ENCODE data around the gene SVOPL. TPM values are rescaled to one million over a fixed set of nuclear protein-coding genes. Genes with fewer than 3 reads are reported as not detected.

Gene SVOPL
- total RNA-seq, 1 experiment from 2014 or later: 1.1 TPM

GRCh38 chr7:138699661-138700060 lies 1.5 kb downstream of the SVOPL start:
- Histone ChIP-seq H3K27ac (ENCODE audit: insufficient read length, low read depth, low read length) (no peak overlapping the region), H2BK5ac (ENCODE audit: insufficient read length, low read length) (no peak overlapping the region), H2AFZ (ENCODE audit: low read length) (no peak overlapping the region), H4K91ac (ENCODE audit: insufficient read length, low read depth, low read length) (no peak overlapping the region), H2BK20ac (ENCODE audit: low read depth, low read length, poor library complexity, severe bottlenecking) (no peak overlapping the region), H3K23me2 (ENCODE audit: insufficient read length, low read depth, low read length, poor library complexity, severe bottlenecking) (no peaks in the 10 kb centered on the region), H3K14ac (ENCODE audit: insufficient read depth, low read length) (no peak overlapping the region), H3K18ac (ENCODE audit: insufficient read length, low read depth, low read length) (no peak overlapping the region), H3K9ac (ENCODE audit: extremely low read depth, insufficient read length, low read length) (no peak overlapping the region), H3K4me2 (ENCODE audit: insufficient read depth, insufficient read length, low read length) (no peak overlapping the region), H3K4ac (ENCODE audit: low read depth, low read length) (no peak overlapping the region), H2BK15ac (ENCODE audit: low read depth, low read length) (no peak overlapping the region), H3K56ac (ENCODE audit: insufficient read length, low read depth, low read length) (no peak overlapping the region), H3K79me1 (ENCODE audit: insufficient read depth, low read depth, low read length, poor library complexity, severe bottlenecking) (no peaks in the 10 kb centered on the region), H4K20me1 (ENCODE audit: control insufficient read depth, insufficient read depth, insufficient read length) (no peaks in the 10 kb centered on the region), H3K27me3 (ENCODE audit: insufficient read depth, low read length) (no peaks in the 10 kb centered on the region), H4K5ac (ENCODE audit: insufficient read length, low read depth, low read length) (no peak overlapping the region), H3K4me1 (ENCODE audit: insufficient read depth, low read length) (no peaks in the 10 kb centered on the region), H3K23ac (ENCODE audit: insufficient read length, low read depth, low read length) (no peak overlapping the region), H3K79me2 (ENCODE audit: insufficient read depth, low read length) (no peaks in the 10 kb centered on the region), H2BK120ac (ENCODE audit: low read depth, low read length, poor library complexity, severe bottlenecking) (no peak overlapping the region), H2AK5ac (ENCODE audit: insufficient read length, low read length) (no peak overlapping the region), H3K9me3 (ENCODE audit: control insufficient read depth, low read depth, low read length) (no peaks in the 10 kb centered on the region), H2BK12ac (ENCODE audit: insufficient read length, low read depth, low read length) (no peak overlapping the region), H3T11ph (ENCODE audit: low read length) (no peak overlapping the region), H4K8ac (replicated peaks; ENCODE audit: insufficient read length, low read depth, low read length) (no peak overlapping the region)
- no peak for TF ChIP-seq CTCF (conservative IDR thresholded peaks at IDR 0.05)
- Mint-ChIP-seq H3K4me3 (no peak overlapping the region), H3K9me3 (no peaks in the 10 kb centered on the region; a peak in 2 of 5 replicates), H3K27me3 (ENCODE audit: low read depth) (no peaks in the 10 kb centered on the region; the same call in 1 of the 2 replicates), H3K27ac (no peak overlapping the region), H3K4me1 (peaks cover 2 to 4% of the 10 kb centered on the region in 2 experiments), H3K36me3 (ENCODE audit: insufficient read depth in 1 of 3, low read depth in 3 of 3) (no peaks in the 10 kb centered on the region)
- DNase-seq: no peak
- no CpG with 5 or more reads among the region's 9 CpGs for WGBS (ENCODE audit: extremely low coverage, insufficient read length, low lambda C conversion rate)
